GM19099 (cell line): Measurements from ENCODE around the gene MRPL54.

Experiments
- POLR2A ChIP-seq: IDR thresholded peaks from 3 replicates; pipeline ENCODE4 v1.6.1; 2011; ENCODE audit warnings: low read depth; ENCODE audit not compliant: insufficient read length; ENCODE audit errors: extremely low read depth

MRPL54 gene

GRCh38 chr19:3762501-3763459 lies at the start of gene MRPL54:
TSS of gene MRPL54 (plus strand) at chr19:3762682. CDS start at chr19:3762701, 19 bp downstream.
- TF ChIP-seq POLR2A: peak; percentile 89

GRCh38 chr19:3716147-3716668 lies 46.3 kb upstream of the MRPL54 start:
- no peak for TF ChIP-seq POLR2A

DNA sequence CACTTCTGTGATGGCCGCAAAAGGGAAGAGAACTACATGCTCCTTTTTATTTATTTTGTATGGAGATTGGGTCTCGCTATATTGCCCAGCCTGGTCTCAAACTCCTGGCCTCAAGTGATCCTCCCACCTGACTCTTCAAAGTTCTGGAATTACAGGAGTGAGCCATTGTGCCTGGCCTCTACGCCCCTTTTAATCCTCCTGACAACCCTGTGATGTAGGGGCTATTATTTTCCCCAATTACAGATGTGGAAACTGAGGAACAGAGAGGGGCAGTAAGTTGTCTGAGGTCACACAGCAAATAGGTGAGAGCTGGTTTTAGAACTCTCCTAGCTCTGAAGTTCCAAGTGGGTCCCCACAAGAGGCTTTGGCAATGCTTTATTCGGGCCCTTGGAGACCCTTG lies 42.6 kb upstream of the MRPL54 start:
- TF ChIP-seq POLR2A: no peak

DNA sequence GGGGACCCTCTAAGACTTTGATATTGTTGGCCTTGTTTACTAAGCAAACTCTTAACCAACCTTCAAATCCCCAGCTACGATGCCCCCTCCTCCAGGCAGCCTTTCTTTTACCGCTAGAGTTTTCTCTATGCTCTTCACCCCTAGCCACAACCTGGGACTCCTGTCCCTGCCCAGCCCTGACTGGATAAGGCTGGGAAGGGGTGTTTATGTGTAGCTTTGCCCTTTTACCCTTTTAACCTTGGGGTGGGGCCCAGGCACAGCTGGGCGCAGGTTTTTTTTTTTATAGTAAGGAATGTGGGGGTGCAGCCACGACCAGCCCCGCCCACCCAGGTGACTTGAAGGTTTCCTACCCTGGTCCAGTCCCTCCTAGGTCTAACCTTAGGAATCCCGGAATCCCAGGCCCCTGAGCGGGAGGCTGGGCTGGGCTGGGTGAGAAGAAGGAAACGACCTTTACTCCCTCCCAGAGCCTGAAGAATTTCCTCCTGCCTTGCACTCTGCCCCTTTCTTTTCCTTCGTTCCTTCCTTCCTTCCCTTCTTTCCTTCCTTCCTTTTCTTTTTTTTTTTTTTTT lies 42.0 kb upstream of the MRPL54 start:
- no peak for TF ChIP-seq POLR2A

- TF ChIP-seq POLR2A: no peak
Measured at GRCh38 chr19:3721131-3721886, 41.2 kb upstream of the MRPL54 start.

- no peak for TF ChIP-seq POLR2A
Measured at GRCh38 chr19:3721887-3722442, 40.5 kb upstream of the MRPL54 start.

DNA sequence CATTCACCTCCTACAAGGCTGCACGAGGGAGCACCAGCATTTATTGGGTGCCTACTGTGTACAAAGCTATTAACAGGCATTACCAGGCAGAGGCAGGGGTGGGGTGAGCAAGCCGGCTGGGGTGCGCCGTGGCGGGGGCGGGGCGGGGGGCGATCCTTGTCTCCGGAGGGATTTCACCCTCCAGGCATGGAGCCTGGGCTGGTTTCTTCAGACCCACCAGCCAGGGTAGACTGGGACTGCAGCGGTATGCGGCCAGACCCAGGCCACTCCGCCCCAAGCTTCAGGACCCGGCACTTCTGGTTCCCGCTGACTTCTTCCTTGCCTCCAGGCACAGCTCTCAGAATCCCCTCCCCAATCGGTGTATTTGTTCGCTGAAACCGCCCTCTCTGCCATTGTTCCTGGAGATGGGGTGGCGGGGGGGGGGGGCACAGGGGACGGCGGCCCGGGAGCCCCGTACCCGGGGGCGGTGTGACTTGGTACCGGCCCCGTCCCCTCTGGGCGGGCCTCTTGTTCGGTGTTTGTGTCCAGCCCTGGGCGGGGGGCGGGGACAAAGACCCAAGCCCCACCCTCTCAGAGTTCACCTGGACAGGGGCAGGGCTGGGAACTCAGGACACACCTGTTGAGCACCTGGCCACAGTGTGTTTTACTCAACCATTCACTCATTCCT lies 39.9 kb upstream of the MRPL54 start:
- no peak for TF ChIP-seq POLR2A

- TF ChIP-seq POLR2A: no peak
Measured at GRCh38 chr19:3723110-3723488, 39.4 kb upstream of the MRPL54 start.

- TF ChIP-seq POLR2A: no peak
Measured at GRCh38 chr19:3723883-3724282, 38.6 kb upstream of the MRPL54 start.

- TF ChIP-seq POLR2A: no peak
Measured at GRCh38 chr19:3725121-3725520, 37.4 kb upstream of the MRPL54 start.

GRCh38 chr19:3725640-3726310 lies 36.7 kb upstream of the MRPL54 start:
- TF ChIP-seq POLR2A: no peak

GRCh38 chr19:3730457-3730958 lies 32.0 kb upstream of the MRPL54 start:
- TF ChIP-seq POLR2A: no peak

- no peak for TF ChIP-seq POLR2A
Measured at GRCh38 chr19:3732108-3732507, 30.4 kb upstream of the MRPL54 start.
